Retinal pigment epithelial cell (primary cell): ENCODE results near the gene COL4A2.

Source experiments
- DNase-seq: peaks from one replicate; pipeline ENCODE4 v3.0.0-alpha.2; 2010; ENCODE audit warnings: low read depth
- H3K4me3 ChIP-seq: 2 replicates; pipeline ENCODE4 v1.5.1; 2011; ENCODE audit warnings: mild to moderate bottlenecking, low read length, control low read depth, moderate library complexity
- TF ChIP-seq, protein P1 (sequence below): conservative IDR thresholded peaks from 2 replicates; pipeline ENCODE4 v1.5.1; 2011; ENCODE audit warnings: low read depth, low read length, control low read depth, inconsistent platforms

COL4A2 gene

DNA sequence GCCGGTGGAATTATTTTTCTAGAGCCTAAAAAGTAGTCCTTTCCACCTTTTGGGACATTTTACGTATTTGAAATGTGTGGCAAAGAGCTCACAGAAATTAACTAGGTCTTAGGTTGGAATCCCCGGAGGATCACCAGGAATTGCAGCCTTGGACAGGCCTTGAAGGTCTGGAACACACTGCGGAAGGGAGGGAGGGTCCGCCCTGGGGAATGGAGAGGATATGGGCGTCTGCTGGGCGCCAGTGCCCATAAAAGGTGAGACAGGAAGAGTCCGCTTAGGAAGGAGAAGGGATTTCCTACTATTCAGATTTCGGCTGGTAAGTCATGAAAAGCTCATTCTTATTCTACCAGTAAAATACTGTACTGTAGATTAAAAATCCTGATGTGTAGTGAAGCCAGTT, 111.9 kb downstream of the COL4A2 start:
- TF ChIP-seq, protein P1, sequence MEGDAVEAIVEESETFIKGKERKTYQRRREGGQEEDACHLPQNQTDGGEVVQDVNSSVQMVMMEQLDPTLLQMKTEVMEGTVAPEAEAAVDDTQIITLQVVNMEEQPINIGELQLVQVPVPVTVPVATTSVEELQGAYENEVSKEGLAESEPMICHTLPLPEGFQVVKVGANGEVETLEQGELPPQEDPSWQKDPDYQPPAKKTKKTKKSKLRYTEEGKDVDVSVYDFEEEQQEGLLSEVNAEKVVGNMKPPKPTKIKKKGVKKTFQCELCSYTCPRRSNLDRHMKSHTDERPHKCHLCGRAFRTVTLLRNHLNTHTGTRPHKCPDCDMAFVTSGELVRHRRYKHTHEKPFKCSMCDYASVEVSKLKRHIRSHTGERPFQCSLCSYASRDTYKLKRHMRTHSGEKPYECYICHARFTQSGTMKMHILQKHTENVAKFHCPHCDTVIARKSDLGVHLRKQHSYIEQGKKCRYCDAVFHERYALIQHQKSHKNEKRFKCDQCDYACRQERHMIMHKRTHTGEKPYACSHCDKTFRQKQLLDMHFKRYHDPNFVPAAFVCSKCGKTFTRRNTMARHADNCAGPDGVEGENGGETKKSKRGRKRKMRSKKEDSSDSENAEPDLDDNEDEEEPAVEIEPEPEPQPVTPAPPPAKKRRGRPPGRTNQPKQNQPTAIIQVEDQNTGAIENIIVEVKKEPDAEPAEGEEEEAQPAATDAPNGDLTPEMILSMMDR, result no peak
- no peak for DNase-seq
- no peak overlapping the region for H3K4me3 ChIP-seq

DNA sequence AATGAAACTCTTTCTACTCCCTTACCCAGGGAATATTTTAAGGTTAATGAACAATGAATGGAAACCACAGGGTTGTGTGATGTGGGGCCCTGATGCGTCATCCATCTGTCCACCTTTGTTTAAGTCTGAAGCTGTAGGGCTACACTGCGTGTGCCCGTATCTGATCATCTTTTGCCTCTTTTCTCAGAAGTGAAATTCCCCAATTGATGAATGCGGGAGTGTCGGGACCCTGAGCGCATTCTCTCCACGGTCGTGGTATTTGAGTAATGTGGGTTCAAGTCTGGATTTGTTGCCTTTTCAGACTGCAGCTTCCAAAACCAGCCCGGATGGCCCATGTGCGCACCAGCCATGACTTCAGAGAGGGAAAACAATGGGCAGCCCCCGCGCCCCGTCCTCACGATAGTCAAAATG, 112.3 kb downstream of the COL4A2 start:
- TF ChIP-seq, protein P1, result no peak
- H3K4me3 ChIP-seq, result no peak overlapping the region
- DNase-seq, result no peak

DNA sequence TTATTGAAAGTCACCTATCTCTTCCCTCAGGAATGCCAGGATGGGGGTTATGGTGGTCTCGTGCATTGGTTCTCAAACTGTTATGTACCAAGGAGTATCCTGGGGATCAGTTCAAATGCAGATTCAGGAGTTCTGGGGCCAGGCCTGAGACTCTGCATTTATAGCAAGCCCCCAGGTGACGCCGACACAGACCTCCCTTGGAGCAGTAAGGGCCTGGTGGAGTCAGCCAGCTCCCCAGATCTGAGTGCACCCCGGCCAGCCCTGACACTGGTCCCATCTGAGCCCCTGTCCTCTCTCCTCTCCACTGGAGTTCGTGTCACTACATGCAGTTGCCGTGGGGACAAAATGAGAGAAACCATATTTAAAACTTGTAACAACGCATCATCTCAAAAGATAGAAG, 112.9 kb downstream of the COL4A2 start:
- TF ChIP-seq, protein P1, result no peak
- no peak for DNase-seq
- no peak overlapping the region for H3K4me3 ChIP-seq

DNA sequence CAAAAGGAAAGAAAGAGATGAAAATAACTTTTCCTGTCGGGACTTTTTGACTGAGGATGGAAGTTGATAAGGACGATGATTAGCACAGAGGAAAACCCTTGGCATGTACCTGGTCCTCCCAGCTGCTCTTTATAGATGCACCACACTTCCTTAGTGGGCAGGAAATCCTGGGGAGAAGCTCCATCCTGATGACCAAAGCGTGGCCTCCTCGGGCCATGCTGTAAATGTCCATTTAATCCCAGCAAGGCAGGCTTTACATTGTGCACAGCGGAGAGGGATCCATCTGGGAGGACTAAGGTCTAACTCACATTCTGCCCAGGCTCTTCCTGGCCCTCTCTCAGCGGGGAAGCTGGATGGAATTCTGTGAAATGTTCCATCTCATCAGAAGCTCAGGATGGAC, 113.5 kb downstream of the COL4A2 start:
- no peak for DNase-seq
- H3K4me3 ChIP-seq, result no peak overlapping the region
- TF ChIP-seq, protein P1, result no peak

GRCh38 chr13:110421061-110421460, 114.0 kb downstream of the COL4A2 start:
- no peak for DNase-seq
- TF ChIP-seq, protein P1, result no peak
- no peak overlapping the region for H3K4me3 ChIP-seq

- H3K4me3 ChIP-seq, result no peak overlapping the region
- no peak for DNase-seq
- TF ChIP-seq, protein P1, result no peak
These were observed 114.8 kb downstream of the COL4A2 start for GRCh38 chr13:110421696-110422385.

DNA sequence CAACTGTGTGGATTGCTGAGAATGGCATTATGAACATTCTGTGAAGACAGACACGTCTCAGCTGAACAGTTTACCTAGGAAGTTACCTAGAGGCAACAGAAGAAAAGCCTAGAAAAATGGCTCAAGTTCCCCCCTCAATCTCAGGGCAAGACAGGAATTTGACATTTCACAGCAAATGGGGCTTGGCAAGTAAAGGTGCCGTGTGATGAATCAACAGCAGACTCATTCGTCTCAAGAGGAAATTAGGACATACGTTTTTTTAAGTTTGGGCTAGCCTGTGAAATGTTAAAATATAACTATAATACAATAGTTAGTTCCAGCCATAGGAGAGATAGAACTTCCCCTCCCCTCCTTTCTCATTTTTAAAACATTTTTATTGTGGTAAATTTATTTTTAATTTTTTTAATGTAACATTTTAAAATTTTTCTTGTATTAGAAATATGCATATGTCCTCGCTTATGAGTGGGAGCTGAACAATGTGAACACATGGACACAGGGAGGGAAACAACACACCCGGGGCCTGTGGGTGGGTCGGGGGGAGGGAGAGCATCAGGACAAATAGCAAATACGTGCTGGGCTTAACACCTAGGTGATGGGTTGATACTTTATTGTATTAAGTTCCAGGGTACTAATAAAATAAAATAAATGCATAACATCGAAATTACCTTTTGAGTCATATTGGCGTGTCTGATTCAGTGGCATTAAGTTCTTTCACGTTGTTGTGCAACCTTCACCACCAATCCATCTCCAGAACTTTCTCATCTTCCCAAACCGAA, 116.0 kb downstream of the COL4A2 start:
- TF ChIP-seq, protein P1, result no peak
- no peak for DNase-seq
- no peak overlapping the region for H3K4me3 ChIP-seq
